HepG2 (cell line): Measurements from ENCODE around the gene NDUFV1. TPM values are rescaled to one million over a fixed set of nuclear protein-coding genes. Genes with fewer than 3 reads are reported as not detected.

ENCODE experiments used
- ARID2 ChIP-seq: sonication (generic); formaldehyde crosslinking; IDR thresholded peaks from 2 replicates; pipeline ENCODE4 v1.8.1; 2022; ENCODE audit warnings: mild to moderate bottlenecking, missing genetic modification reagents, borderline replicate concordance
- CBX2 ChIP-seq, 2 experiments: fragments of 200-600 bp in 1 of 2; sonication (generic); formaldehyde crosslinking in 1 of 2; IDR thresholded peaks; 2 replicates each; pipeline versions ENCODE4 v1.7.0 to v1.8.1; 2018 to 2022; ENCODE audit warnings: low read depth in 2 of 2, low read length in 1 of 2, mild to moderate bottlenecking in 1 of 2, missing genetic modification reagents in 1 of 2
- FIP1L1 ChIP-seq: fragments of 200-400 bp; formaldehyde crosslinking; IDR thresholded peaks from 2 replicates; pipeline ENCODE4 v1.6.1; 2018; ENCODE audit warnings: low read depth, mild to moderate bottlenecking, low read length, moderate library complexity, borderline replicate concordance; ENCODE audit not compliant: insufficient read depth
- HOXA9 ChIP-seq: sonication (generic); formaldehyde crosslinking; IDR thresholded peaks from 2 replicates; pipeline ENCODE4 v1.8.1; 2022; ENCODE audit warnings: missing genetic modification reagents, mild to moderate bottlenecking, moderate library complexity, borderline replicate concordance
- KAT2B ChIP-seq: fragments of 150-350 bp; IDR thresholded peaks from 2 replicates; pipeline ENCODE4 v1.6.1; 2014; ENCODE audit warnings: low read depth, low read length, borderline replicate concordance
- KDM5A ChIP-seq: fragments of 200-600 bp; sonication (generic); IDR thresholded peaks from 2 replicates; pipeline ENCODE4 v1.7.0; 2018; ENCODE audit warnings: antibody characterized with exemption, mild to moderate bottlenecking, low read length, borderline replicate concordance
- KLF6 ChIP-seq: IDR thresholded peaks from 2 replicates; pipeline ENCODE4 v1.8.0; 2016; ENCODE audit warnings: missing biosample characterization, missing genetic modification reagents
- NFE2L2 ChIP-seq: fragments of 150-350 bp; IDR thresholded peaks from 2 replicates; pipeline ENCODE4 v1.6.1; 2014; ENCODE audit warnings: low read length
- RARG ChIP-seq: sonication (generic); formaldehyde crosslinking; IDR thresholded peaks from 2 replicates; pipeline ENCODE4 v1.4.0; 2020; ENCODE audit warnings: low read depth, mild to moderate bottlenecking, missing genetic modification reagents
- REST ChIP-seq, 2 experiments: IDR thresholded peaks; 2 replicates each; pipeline ENCODE4 v1.6.1; 2011 to 2012; ENCODE audit warnings: low read length in 2 of 2, borderline replicate concordance in 1 of 2, low read depth in 1 of 2, mild to moderate bottlenecking in 1 of 2, moderate library complexity in 1 of 2
- RXRB ChIP-seq: IDR thresholded peaks from 2 replicates; pipeline ENCODE4 v1.6.1; 2016; ENCODE audit warnings: borderline replicate concordance, missing genetic modification reagents, missing compliant biosample characterization
- SIX4 ChIP-seq: sonication (generic); formaldehyde crosslinking; IDR thresholded peaks from 2 replicates; pipeline ENCODE4 v1.4.0; 2020; ENCODE audit warnings: missing genetic modification reagents
- SMYD3 ChIP-seq: sonication (generic); formaldehyde crosslinking; IDR thresholded peaks from 2 replicates; pipeline ENCODE4 v1.8.1; 2023; ENCODE audit warnings: mild to moderate bottlenecking, missing genetic modification reagents
- WIZ ChIP-seq: sonication (generic); formaldehyde crosslinking; IDR thresholded peaks from 2 replicates; pipeline ENCODE4 v1.5.1; 2020; ENCODE audit warnings: mild to moderate bottlenecking, missing genetic modification reagents
- XBP1 ChIP-seq: sonication (generic); formaldehyde crosslinking; IDR thresholded peaks from 2 replicates; pipeline ENCODE4 v1.5.0; 2020; ENCODE audit warnings: missing genetic modification reagents
- ZBTB20 ChIP-seq: sonication (generic); formaldehyde crosslinking; IDR thresholded peaks from 2 replicates; pipeline ENCODE4 v1.8.1; 2023; ENCODE audit warnings: missing genetic modification reagents, low read depth, mild to moderate bottlenecking, borderline replicate concordance
- ZC3H4 ChIP-seq: sonication (generic); formaldehyde crosslinking; IDR thresholded peaks from 2 replicates; pipeline ENCODE4 v1.4.0; 2020; ENCODE audit warnings: missing genetic modification reagents, borderline replicate concordance
- ZMAT5 ChIP-seq: sonication (generic); formaldehyde crosslinking; IDR thresholded peaks from 2 replicates; pipeline ENCODE4 v1.5.0; 2020; ENCODE audit warnings: mild to moderate bottlenecking, low read depth, missing genetic modification reagents, borderline replicate concordance
- ZNF282 ChIP-seq: fragments of 450-650 bp; IDR thresholded peaks from 2 replicates; pipeline ENCODE4 v1.6.1; 2018; ENCODE audit not compliant: partially characterized antibody
- ZNF326 ChIP-seq: sonication (generic); formaldehyde crosslinking; IDR thresholded peaks from 2 replicates; pipeline ENCODE4 v1.4.0; 2020; ENCODE audit warnings: missing genetic modification reagents, borderline replicate concordance
- ZNF749 ChIP-seq: sonication (generic); formaldehyde crosslinking; IDR thresholded peaks from 2 replicates; pipeline ENCODE4 v1.8.0; 2022; ENCODE audit warnings: mild to moderate bottlenecking, missing genetic modification reagents, moderate library complexity, borderline replicate concordance
- polyA plus RNA-seq, 8 experiments: library from polyadenylated mRNA; depleted of rRNA in 3 of 8; stranded (reverse) in 7 of 8; unstranded in 1 of 8; fragments of >200 nt; fragmentation: Illumina TruSeq in 4 of 8; extraction: Trizol in 4 of 8; gene quantifications; 2 replicates each; pipeline versions ENCODE4 v1.2.1 to v1.2.3, GENCODE V29; 2011 to 2016; ENCODE audit warnings: low read depth in 4 of 8, missing spikeins in 1 of 8, mixed read lengths in 1 of 8; ENCODE audit not compliant: insufficient read depth in 1 of 8
- total RNA-seq, 5 experiments: library from RNA; depleted of rRNA; stranded (reverse); fragments of >200 nt; fragmentation: Illumina TruSeq; extraction: Trizol; gene quantifications; 2 replicates each; pipeline ENCODE4 v1.2.3, GENCODE V29; 2016; ENCODE audit warnings: low read depth in 1 of 5
- TF ChIP-seq, protein P1 (sequence below): sonication (generic); formaldehyde crosslinking; IDR thresholded peaks from 2 replicates; pipeline ENCODE4 v1.9.0; 2022; ENCODE audit warnings: low read depth, missing genetic modification reagents
- TF ChIP-seq, protein P2 (sequence below): sonication (generic); formaldehyde crosslinking; IDR thresholded peaks from 2 replicates; pipeline ENCODE4 v1.4.0; 2020; ENCODE audit warnings: mild to moderate bottlenecking, missing genetic modification reagents

The NDUFV1 gene
- total and polyA plus RNA-seq, 2 of the 13 experiments (the other 11 are each of a cell fraction or from before 2014, with no cell fraction given) = 88.9 to 137 TPM

DNA sequence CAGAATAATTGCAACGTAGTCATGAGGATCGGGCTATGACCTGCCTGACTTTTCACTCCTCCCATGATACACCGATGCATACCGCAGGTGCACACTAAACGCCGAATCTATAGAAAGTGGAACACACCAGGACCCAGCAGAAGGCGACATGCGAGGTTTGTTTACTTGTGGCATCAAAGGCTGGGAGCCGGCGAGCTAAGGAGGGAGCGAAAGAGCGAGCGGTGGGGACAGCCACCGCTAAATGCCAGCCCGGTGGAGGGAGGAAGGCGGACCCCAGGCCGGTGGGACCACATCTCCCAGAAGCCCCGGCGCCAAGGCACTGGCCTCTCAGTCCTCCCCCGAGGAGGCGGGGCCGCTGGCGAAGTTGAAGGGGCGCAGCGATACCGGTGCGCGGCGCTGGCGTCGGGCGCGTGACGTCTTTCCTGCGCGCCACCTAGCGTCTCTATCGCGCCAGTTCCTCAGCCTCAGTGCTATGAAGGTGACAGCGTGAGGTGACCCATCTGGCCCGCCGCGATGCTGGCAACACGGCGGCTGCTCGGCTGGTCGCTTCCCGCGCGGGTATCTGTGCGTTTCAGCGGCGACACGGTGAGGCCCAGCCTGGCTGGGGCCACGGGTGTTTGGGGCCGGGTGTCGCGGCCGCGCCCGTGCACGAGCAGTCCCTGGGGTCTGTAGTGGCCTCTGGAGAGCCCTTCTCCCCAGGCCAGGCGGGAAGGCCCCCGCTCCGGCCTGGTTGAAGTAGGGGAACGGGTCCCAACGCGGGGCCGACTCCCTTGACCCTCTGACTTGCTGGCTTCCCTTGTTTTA lies at the start of gene NDUFV1 (continued):
- TF ChIP-seq ARID2 (no peak), RXRB (CRISPR knock-in tag) (peak; percentile 61; the same call in 1 of the 2 replicates), FIP1L1 (no peak), ZBTB20 (CRISPR knock-in tag) (no peak), KAT2B (no peak), KLF6 (CRISPR knock-in tag) (no peak), ZC3H4 (no peak), XBP1 (no peak), ZNF749 (CRISPR knock-in tag) (0 out of 2 replicates have a peak, but pooled peaks have one; percentile 64), SIX4 (CRISPR knock-in tag) (no peak), WIZ (CRISPR knock-in tag) (peak; percentile 70; the same call in 1 of the 2 replicates), KDM5A (peak; percentile 67), CBX2 (IDR thresholded peaks at IDR 0.05; ENCODE audit: low read depth, low read length) (no peak), CBX2 (CRISPR knock-in tag; IDR thresholded peaks at IDR 0.05; ENCODE audit: low read depth) (no peak), HOXA9 (CRISPR knock-in tag) (no peak), ZNF282 (no peak), ZNF326 (CRISPR knock-in tag) (no peak), ZMAT5 (CRISPR knock-in tag) (no peak), NFE2L2 (no peak), SMYD3 (CRISPR knock-in tag) (no peak), REST (IDR thresholded peaks at IDR 0.05; ENCODE audit: borderline replicate concordance in 1 of 2, low read depth in 1 of 2, low read length in 2 of 2) (no peak; a peak in 1 of 4 replicates), RARG (0 out of 2 replicates have a peak, but pooled peaks have one; percentile 63)
- TF ChIP-seq, protein P1, sequence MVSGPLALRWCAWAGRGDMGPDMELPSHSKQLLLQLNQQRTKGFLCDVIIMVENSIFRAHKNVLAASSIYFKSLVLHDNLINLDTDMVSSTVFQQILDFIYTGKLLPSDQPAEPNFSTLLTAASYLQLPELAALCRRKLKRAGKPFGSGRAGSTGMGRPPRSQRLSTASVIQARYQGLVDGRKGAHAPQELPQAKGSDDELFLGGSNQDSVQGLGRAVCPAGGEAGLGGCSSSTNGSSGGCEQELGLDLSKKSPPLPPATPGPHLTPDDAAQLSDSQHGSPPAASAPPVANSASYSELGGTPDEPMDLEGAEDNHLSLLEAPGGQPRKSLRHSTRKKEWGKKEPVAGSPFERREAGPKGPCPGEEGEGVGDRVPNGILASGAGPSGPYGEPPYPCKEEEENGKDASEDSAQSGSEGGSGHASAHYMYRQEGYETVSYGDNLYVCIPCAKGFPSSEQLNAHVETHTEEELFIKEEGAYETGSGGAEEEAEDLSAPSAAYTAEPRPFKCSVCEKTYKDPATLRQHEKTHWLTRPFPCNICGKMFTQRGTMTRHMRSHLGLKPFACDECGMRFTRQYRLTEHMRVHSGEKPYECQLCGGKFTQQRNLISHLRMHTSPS (CRISPR knock-in tag) = no peak
- TF ChIP-seq, protein P2, sequence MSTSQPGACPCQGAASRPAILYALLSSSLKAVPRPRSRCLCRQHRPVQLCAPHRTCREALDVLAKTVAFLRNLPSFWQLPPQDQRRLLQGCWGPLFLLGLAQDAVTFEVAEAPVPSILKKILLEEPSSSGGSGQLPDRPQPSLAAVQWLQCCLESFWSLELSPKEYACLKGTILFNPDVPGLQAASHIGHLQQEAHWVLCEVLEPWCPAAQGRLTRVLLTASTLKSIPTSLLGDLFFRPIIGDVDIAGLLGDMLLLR (CRISPR knock-in tag) = peak; percentile 66
